ENCODE measurements around the gene PVALEF. TPM values are rescaled to one million over a fixed set of nuclear protein-coding genes. Genes with fewer than 3 reads are reported as not detected.

Gene PVALEF
- total RNA-seq, 3 donors from 2014 or later, result not detected

- no peak for TF ChIP-seq CTCF (IDR thresholded peaks at IDR 0.05)
- no peaks in the 10 kb centered on the region for H3K9me3 ChIP-seq
- ATAC-seq, result no peak
- no peak overlapping the region for H3K4me3 ChIP-seq
- H3K36me3 ChIP-seq (ENCODE audit: low read depth), result no peaks in the 10 kb centered on the region
- intact Hi-C loops (cut with DNase I, micrococcal nuclease), result no loop called here
- no peaks in the 10 kb centered on the region for H3K4me1 ChIP-seq (ENCODE audit: low read depth)
- no peak for DNase-seq
Measured at GRCh38 chr17:81167638-81168037, 2.3 kb downstream of the PVALEF start.

GRCh38 chr17:81169870-81170309 is 4.6 kb downstream of the PVALEF start:
- intact Hi-C loops (cut with DNase I, micrococcal nuclease), result no loop called here

GRCh38 chr17:81170727-81171494 is 5.6 kb downstream of the PVALEF start:
- ATAC-seq, result no peak
- intact Hi-C loops (cut with DNase I, micrococcal nuclease), result no loop called here
- no peak for DNase-seq

More at GRCh38 chr17:81169870-81170309, 4.6 kb downstream of the PVALEF start:
- ATAC-seq, result no peak
- DNase-seq, result no peak
- H3K9me3 ChIP-seq, result no peaks in the 10 kb centered on the region
- H3K4me1 ChIP-seq (ENCODE audit: low read depth), result no peaks in the 10 kb centered on the region
- H3K4me3 ChIP-seq, result no peak overlapping the region
- TF ChIP-seq CTCF (IDR thresholded peaks at IDR 0.05), result no peak
- H3K36me3 ChIP-seq (ENCODE audit: low read depth), result no peaks in the 10 kb centered on the region

GRCh38 chr17:81171941-81172340 is 6.6 kb downstream of the PVALEF start:
- DNase-seq (no peak), ATAC-seq (no peak)
- TF ChIP-seq CTCF (IDR thresholded peaks at IDR 0.05), result no peak
- H3K9me3 ChIP-seq, result no peaks in the 10 kb centered on the region
- H3K4me1 ChIP-seq (ENCODE audit: low read depth), result no peaks in the 10 kb centered on the region
- H3K4me3 ChIP-seq, result no peak overlapping the region
- H3K36me3 ChIP-seq (ENCODE audit: low read depth), result no peaks in the 10 kb centered on the region
- intact Hi-C loops (cut with DNase I, micrococcal nuclease), result no loop called here

More at GRCh38 chr17:81170727-81171494, 5.6 kb downstream of the PVALEF start:
- H3K36me3 ChIP-seq (ENCODE audit: low read depth), result no peaks in the 10 kb centered on the region
- H3K4me3 ChIP-seq, result no peak overlapping the region
- no peaks in the 10 kb centered on the region for H3K4me1 ChIP-seq (ENCODE audit: low read depth)
- no peak for TF ChIP-seq CTCF (IDR thresholded peaks at IDR 0.05)
- no peaks in the 10 kb centered on the region for H3K9me3 ChIP-seq

- H3K4me1 ChIP-seq (ENCODE audit: low read depth), result no peaks in the 10 kb centered on the region
- TF ChIP-seq CTCF (IDR thresholded peaks at IDR 0.05), result no peak
- intact Hi-C loops (cut with DNase I, micrococcal nuclease), result no loop called here
- ATAC-seq (no peak), DNase-seq (no peak)
- H3K4me3 ChIP-seq, result no peak overlapping the region
- no peaks in the 10 kb centered on the region for H3K9me3 ChIP-seq
- no peaks in the 10 kb centered on the region for H3K36me3 ChIP-seq (ENCODE audit: low read depth)
Measured at GRCh38 chr17:81173052-81173761, 7.9 kb downstream of the PVALEF start.
